Fibroblast of the aortic adventitia (primary cell): ENCODE data around the gene DENND4C. TPM values are rescaled to one million over a fixed set of nuclear protein-coding genes. Genes with fewer than 3 reads are reported as not detected.
"Not testable (repeated sequence)": the region's sequence is repeated elsewhere in the genome, so short reads cannot be mapped to it uniquely, and the experiment has no call there.

Source experiments
- DNase-seq: peaks from one replicate; pipeline ENCODE4 v3.0.0-alpha.2; 2010; ENCODE audit warnings: low read depth
- H3K4me3 ChIP-seq: 2 replicates; pipeline ENCODE4 v1.5.1; 2011; ENCODE audit warnings: low read depth, mild to moderate bottlenecking, control low read depth, low read length, moderate library complexity
- total RNA-seq: library from RNA; depleted of rRNA; stranded (reverse); fragments of >200 nt; gene quantifications from 2 replicates; pipeline ENCODE4 v1.2.3, GENCODE V29; 2012; ENCODE audit warnings: low replicate concordance
- TF ChIP-seq, protein P1 (sequence below): IDR thresholded peaks from 2 replicates; pipeline ENCODE4 v1.5.1; 2011; ENCODE audit warnings: mild to moderate bottlenecking, low read length, control low read depth, inconsistent platforms; ENCODE audit not compliant: insufficient read depth

DENND4C gene
- total RNA-seq, 1 donor = 67.5 TPM

DNA sequence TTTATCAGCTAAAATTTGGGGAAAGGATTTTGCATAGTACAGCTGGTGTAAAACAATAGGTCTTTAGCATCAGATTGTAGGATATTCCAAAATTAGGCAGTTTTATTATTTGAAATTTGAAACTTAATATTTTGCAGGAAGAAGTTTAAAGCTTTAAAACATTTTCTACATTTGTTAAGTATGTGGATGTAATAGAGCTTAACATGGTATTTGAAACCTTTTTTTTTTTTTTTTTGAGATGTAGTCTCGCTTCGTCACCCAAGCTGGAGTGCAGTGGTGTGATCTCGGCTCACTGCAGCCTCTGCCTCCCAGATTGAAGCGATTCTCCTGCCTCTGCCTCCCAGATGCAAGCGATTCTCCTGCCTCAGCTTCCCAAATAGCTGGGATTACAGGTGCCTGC, 2.9 kb downstream of the DENND4C start:
- H3K4me3 ChIP-seq = peak overlapping the region; percentile 88

DNA sequence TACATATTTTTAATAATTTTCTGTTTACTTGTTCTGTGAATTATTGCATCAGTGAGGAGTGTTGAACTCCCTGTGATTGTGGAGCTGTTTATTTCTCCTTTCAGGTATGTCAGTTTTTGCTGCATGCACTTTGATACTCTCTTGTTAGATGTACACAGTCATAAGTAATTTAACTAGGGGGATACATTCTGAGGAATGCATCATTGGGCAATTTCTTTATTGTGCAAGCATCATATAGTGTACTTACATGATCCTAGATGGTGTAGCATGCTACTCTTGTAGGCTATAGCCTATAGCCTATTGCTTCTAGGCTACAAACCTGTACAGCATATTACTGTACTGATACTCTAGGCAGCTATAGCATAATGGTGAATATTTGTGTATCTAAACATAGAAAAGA, 9.5 kb downstream of the DENND4C start:
- DNase-seq = no peak
- no peak overlapping the region for H3K4me3 ChIP-seq
- TF ChIP-seq, protein P1, sequence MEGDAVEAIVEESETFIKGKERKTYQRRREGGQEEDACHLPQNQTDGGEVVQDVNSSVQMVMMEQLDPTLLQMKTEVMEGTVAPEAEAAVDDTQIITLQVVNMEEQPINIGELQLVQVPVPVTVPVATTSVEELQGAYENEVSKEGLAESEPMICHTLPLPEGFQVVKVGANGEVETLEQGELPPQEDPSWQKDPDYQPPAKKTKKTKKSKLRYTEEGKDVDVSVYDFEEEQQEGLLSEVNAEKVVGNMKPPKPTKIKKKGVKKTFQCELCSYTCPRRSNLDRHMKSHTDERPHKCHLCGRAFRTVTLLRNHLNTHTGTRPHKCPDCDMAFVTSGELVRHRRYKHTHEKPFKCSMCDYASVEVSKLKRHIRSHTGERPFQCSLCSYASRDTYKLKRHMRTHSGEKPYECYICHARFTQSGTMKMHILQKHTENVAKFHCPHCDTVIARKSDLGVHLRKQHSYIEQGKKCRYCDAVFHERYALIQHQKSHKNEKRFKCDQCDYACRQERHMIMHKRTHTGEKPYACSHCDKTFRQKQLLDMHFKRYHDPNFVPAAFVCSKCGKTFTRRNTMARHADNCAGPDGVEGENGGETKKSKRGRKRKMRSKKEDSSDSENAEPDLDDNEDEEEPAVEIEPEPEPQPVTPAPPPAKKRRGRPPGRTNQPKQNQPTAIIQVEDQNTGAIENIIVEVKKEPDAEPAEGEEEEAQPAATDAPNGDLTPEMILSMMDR = no peak

More for the DNA sequence above, 2.9 kb downstream of the DENND4C start:
- peak; percentile 14 for DNase-seq
- TF ChIP-seq, protein P1 = no peak

DNA sequence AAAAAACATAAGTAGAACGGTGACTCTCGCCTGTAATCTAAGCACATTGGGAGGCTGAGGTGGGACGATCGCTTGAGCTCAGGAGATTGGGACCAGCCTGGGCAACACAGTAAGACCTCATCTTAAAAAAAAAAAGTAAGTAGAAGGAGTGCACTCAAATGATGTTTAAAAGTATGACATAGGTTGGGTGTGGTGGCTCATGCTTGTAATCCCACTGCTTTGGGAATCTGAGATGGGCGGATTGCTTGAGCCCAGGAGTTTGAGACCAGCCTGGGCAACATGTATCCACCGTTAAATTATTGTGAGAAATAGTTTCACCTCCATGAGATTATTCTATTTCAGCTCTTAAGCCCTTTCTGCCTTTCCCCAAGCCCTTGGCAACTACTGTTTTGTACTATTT, 11.2 kb downstream of the DENND4C start:
- H3K4me3 ChIP-seq = no peak overlapping the region
- TF ChIP-seq, protein P1 = no peak
- DNase-seq = no peak

DNA sequence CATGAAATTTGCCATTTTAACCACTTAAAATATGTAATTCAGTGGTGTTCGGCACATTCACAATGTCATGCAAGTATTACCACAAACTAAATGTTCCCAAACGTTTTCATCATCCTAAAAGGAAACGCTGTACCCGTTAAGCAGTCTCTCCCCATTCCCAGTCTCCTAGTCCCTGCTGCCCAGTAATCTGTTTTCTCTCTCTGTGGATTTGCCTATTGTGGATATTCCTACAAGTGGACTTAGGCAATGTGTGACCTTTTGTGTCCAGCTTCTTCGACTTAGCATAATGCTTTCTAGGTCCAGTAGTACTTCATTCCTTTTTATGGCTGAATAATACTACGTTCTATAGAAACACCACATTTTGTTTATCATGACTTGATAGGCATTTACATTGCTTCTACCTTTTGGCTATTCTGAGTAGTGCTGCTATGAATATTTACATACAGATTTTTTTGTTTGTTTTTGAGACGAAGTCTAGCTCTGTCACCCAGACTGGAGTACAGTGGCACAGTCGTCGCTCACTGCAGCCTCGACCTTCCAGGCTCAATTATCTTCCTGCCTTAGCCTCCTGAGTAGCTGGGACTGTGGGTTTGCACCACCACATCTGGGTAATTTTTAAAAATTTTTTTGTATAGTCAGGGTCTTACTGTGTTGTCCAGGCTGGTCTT, 13.0 kb downstream of the DENND4C start:
- H3K4me3 ChIP-seq = no peak overlapping the region
- DNase-seq = no peak
- TF ChIP-seq, protein P1 = no peak

DNA sequence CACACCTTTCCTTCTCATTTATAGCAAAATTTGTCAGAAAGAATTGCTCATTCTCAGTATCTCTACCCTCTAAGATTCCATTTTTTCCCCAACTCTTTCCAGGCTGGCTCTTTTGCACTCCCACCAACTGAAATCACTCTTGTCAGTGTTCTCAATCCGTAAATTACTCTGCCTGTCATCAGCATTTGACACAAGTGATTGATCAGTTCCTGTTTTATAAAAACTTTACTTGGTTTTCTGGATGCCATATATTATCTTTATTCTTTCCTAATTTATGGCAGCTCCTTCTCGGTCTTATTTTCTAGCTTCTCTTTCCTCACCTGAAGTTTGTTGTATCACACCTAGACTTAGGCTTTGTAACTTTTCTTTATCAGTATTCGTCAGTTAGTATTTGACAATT, 16.4 kb downstream of the DENND4C start:
- no peak for DNase-seq
- H3K4me3 ChIP-seq = no peak overlapping the region
- TF ChIP-seq, protein P1 = no peak

DNA sequence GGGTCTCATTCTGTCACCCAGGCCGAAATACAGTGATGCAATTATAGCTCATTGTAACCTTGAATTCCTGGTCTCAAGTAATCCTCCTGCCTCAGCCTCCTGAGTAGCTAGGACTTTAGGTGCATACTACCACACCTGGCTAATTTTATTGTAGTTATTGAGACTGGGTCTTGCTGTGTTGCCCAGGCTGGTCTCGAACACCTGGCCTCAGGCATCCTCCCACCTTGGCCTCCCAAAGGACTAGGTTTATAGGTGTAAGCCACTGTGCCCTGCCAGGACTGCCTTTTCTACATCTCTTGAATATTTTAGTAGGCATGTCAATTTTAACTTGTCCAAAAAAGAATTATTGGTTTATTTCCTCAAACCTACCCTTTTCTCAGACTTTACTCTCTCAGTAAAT, 16.9 kb downstream of the DENND4C start:
- TF ChIP-seq, protein P1 = no peak
- no peak for DNase-seq

DNA sequence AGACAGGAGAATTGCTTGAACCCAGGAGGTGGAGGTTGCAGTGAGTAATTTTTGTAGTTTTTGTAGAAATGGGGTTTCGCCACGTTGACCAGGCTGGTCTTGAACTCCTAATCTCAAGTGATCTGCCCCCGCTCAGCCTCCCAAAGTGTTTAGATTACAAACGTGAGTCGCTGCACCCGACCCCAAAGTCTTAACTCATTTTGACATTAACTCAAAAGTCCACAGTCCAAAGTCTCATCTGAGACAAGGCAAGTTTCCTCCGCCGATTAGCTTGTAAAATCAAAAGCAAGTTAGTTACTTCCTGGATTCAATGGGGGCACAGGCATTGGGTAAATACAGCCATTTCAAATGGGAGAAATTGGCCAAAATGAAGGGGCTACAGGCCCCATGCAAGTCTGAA, 19.9 kb downstream of the DENND4C start:
- H3K4me3 ChIP-seq, DNase-seq: not testable (repeated sequence)

More for the DNA sequence above, 16.9 kb downstream of the DENND4C start:
- no peak overlapping the region for H3K4me3 ChIP-seq

DNA sequence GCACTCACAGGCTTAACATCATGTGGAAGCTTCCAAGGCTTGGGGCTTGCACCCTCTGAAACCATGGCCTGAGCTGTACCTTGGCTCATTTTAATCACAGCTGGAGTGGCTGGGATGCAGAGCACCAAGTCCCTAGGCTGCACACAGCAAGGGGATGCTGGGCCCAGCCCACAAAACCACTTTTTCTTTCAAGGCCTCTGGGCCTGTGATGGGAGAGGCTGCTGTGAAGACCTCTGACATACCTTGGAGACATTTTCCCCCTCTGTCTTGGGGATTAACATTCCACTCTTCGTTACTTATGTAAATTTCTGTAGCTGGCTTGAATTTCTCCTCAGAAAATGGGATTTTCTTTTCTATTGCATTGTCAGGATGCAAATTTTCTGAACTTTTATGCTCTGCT, 20.7 kb downstream of the DENND4C start:
- H3K4me3 ChIP-seq, DNase-seq: not testable (repeated sequence)

DNA sequence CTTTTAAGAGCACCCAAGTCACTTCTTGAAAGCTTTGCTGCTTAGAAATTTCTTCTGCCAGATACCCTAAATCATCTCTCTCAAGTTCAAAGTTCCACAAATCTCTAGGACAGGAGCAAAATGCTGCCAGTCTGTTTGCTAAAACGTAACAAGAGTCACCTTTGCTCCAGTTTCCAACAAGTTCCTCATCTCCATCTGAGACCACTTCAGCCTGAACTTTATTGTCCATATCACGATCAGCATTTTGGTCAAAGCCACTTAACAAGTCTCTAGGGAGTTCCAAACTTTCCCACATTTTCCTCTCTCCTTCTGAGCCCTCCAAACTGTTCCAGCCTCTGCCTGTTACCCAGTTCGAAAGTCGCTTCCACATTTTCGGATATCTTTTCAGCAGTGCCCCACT, 21.1 kb downstream of the DENND4C start:
- not testable (repeated sequence) for DNase-seq, H3K4me3 ChIP-seq
